ENCODE data around the gene RNU6-7.

DNA sequence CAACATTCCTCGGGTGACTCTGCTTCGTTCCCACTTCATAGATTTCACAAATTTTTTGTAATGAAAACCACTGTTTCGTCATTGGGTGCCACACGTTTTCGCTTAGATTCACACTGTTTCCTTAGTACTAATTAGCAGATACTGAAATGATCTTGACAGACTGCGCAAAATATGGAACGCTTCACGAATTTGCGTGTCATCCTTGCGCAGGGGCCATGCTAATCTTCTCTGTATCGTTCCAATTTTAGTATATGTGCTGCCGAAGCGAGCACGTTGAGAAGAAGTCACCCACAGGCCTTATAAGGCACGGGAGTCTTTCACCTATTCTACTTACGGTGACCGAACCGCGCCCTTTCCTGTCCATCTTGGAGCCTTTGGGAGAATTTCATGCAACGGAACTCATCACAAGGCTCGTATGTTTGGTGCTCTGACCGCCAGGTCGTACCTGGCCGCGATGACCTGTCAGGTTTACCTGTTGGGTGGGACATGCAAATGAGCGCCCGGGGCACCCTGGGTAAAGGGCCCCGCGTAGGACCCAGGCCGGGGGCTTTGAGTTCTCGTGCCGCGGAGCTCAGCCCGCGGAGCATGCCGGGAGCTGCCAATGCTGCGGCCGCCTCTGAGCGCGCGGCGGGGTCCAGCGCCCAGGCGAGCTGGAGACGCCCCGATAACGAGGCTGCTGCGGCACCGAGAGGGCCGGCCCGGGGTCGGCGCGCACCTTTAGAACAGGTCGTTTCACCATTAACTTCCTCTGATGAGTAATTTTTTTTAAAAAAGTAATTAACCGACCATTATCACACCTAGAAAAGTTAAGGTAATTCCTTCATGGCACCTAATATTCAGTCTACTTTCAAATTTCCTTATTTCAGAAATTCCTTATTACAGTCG, 1.4 kb downstream of the RNU6-7 start, which contains the start of gene RNU6-8:
- TF ChIP-seq EZH2 (optimal IDR thresholded peaks at IDR 0.05; ENCODE audit: low read depth, low read length): no peak
- TF ChIP-seq, protein P1, sequence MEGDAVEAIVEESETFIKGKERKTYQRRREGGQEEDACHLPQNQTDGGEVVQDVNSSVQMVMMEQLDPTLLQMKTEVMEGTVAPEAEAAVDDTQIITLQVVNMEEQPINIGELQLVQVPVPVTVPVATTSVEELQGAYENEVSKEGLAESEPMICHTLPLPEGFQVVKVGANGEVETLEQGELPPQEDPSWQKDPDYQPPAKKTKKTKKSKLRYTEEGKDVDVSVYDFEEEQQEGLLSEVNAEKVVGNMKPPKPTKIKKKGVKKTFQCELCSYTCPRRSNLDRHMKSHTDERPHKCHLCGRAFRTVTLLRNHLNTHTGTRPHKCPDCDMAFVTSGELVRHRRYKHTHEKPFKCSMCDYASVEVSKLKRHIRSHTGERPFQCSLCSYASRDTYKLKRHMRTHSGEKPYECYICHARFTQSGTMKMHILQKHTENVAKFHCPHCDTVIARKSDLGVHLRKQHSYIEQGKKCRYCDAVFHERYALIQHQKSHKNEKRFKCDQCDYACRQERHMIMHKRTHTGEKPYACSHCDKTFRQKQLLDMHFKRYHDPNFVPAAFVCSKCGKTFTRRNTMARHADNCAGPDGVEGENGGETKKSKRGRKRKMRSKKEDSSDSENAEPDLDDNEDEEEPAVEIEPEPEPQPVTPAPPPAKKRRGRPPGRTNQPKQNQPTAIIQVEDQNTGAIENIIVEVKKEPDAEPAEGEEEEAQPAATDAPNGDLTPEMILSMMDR (IDR thresholded peaks at IDR 0.05; ENCODE audit: low read length): no peak
